ENCODE results near the gene HBB. TPM values are rescaled to one million over a fixed set of nuclear protein-coding genes. Genes with fewer than 3 reads are reported as not detected.

Gene HBB
- polyA plus RNA-seq, 3 donors: 107 to 153 (median 133) TPM

- DNase-seq: no peak
These were observed 6.0 kb upstream of the HBB start for GRCh38 chr11:5232821-5233220.

- DNase-seq: no peak
These were observed 5.3 kb upstream of the HBB start for GRCh38 chr11:5232176-5232575.

- no peak for DNase-seq
These were observed 4.2 kb upstream of the HBB start for GRCh38 chr11:5231111-5231510.

- no peak for DNase-seq
These were observed 3.4 kb upstream of the HBB start for GRCh38 chr11:5230266-5230665.

- no peak for DNase-seq
These were observed 2.9 kb upstream of the HBB start for GRCh38 chr11:5229796-5230195.

GRCh38 chr11:5229356-5229755, 2.5 kb upstream of the HBB start:
- DNase-seq: no peak

- no peak for DNase-seq
These were observed 1.3 kb upstream of the HBB start for GRCh38 chr11:5228124-5228523.

- no peak for DNase-seq
These were observed 810 bp upstream of the HBB start for GRCh38 chr11:5227681-5228080.

- DNase-seq: no peak
These were observed 1.4 kb downstream of the HBB start for GRCh38 chr11:5225480-5225871.

- DNase-seq: no peak
These were observed 2.1 kb downstream of the HBB start for GRCh38 chr11:5224538-5225479.

GRCh38 chr11:5223686-5224085, 3.2 kb downstream of the HBB start:
- DNase-seq: no peak

- DNase-seq: no peak
These were observed 3.7 kb downstream of the HBB start for GRCh38 chr11:5223146-5223545.

GRCh38 chr11:5210376-5210885, 16.4 kb downstream of the HBB start:
- no peak for DNase-seq

GRCh38 chr11:5204787-5205186, 22.1 kb downstream of the HBB start:
- DNase-seq: peak; percentile 19

GRCh38 chr11:5203366-5203765, 23.5 kb downstream of the HBB start:
- DNase-seq: no peak

- no peak for DNase-seq
These were observed 26.3 kb downstream of the HBB start, which contains the start of gene OR51V1 for GRCh38 chr11:5200582-5200981. OR51V1 (minus strand) TSS chr11:5200682; CDS start chr11:5200682, 0 bp downstream.

- no peak for DNase-seq
These were observed 28.6 kb downstream of the HBB start for GRCh38 chr11:5198285-5198684.

- DNase-seq: no peak
These were observed 29.3 kb downstream of the HBB start for GRCh38 chr11:5197536-5197935.

GRCh38 chr11:5196731-5197130, 30.1 kb downstream of the HBB start:
- DNase-seq: no peak

- no peak for DNase-seq
These were observed 30.8 kb downstream of the HBB start for GRCh38 chr11:5196067-5196466.

GRCh38 chr11:5192738-5193137, 34.1 kb downstream of the HBB start:
- no peak for DNase-seq

- DNase-seq: no peak
These were observed 38.7 kb downstream of the HBB start for GRCh38 chr11:5188201-5188600.

GRCh38 chr11:5178046-5178837, 48.6 kb downstream of the HBB start:
- no peak for DNase-seq

Data from renal pelvis (tissue), 4 donors.